Fibroblast of skin of back (primary cell): ENCODE results near the gene PRRT1B.

Source experiments
- DNase-seq: peaks from one replicate; pipeline ENCODE4 v3.0.0-alpha.2; 2013

PRRT1B gene

GRCh38 chr9:131580358-131580757 lies 35.0 kb downstream of the PRRT1B start:
- DNase-seq = no peak

GRCh38 chr9:131582056-131582455 lies 36.7 kb downstream of the PRRT1B start:
- no peak for DNase-seq

GRCh38 chr9:131582466-131583336 lies 37.4 kb downstream of the PRRT1B start:
- no peak for DNase-seq

- DNase-seq = no peak
These were observed 38.0 kb downstream of the PRRT1B start for GRCh38 chr9:131583337-131583645.

GRCh38 chr9:131583836-131584555 lies 38.7 kb downstream of the PRRT1B start:
- no peak for DNase-seq

- DNase-seq = no peak
These were observed 39.5 kb downstream of the PRRT1B start for GRCh38 chr9:131584858-131585257.

GRCh38 chr9:131585375-131585774 lies 40.1 kb downstream of the PRRT1B start:
- DNase-seq = peak; percentile 29

GRCh38 chr9:131587331-131587730 lies 42.0 kb downstream of the PRRT1B start:
- no peak for DNase-seq

- DNase-seq = no peak
These were observed 42.6 kb downstream of the PRRT1B start for GRCh38 chr9:131587906-131588305.

GRCh38 chr9:131588396-131588795 lies 43.1 kb downstream of the PRRT1B start:
- no peak for DNase-seq

- no peak for DNase-seq
These were observed 43.9 kb downstream of the PRRT1B start for GRCh38 chr9:131589124-131589711.

GRCh38 chr9:131589993-131590392 lies 44.7 kb downstream of the PRRT1B start:
- no peak for DNase-seq

- DNase-seq = no peak
These were observed 45.1 kb downstream of the PRRT1B start for GRCh38 chr9:131590449-131590848.

GRCh38 chr9:131590907-131591844 lies 45.9 kb downstream of the PRRT1B start:
- peak; percentile 70 for DNase-seq

- no peak for DNase-seq
These were observed 46.5 kb downstream of the PRRT1B start for GRCh38 chr9:131591845-131592208.

GRCh38 chr9:131593091-131593820 lies 47.9 kb downstream of the PRRT1B start:
- no peak for DNase-seq

GRCh38 chr9:131593936-131594665 lies 48.8 kb downstream of the PRRT1B start:
- DNase-seq = no peak

GRCh38 chr9:131594906-131595665 lies 49.8 kb downstream of the PRRT1B start:
- DNase-seq = no peak

GRCh38 chr9:131595696-131596429 lies 50.5 kb downstream of the PRRT1B start:
- DNase-seq = no peak

- no peak for DNase-seq
These were observed 51.1 kb downstream of the PRRT1B start for GRCh38 chr9:131596430-131596743.
